ENCODE data around the gene ZSCAN30. TPM values are rescaled to one million over a fixed set of nuclear protein-coding genes. Genes with fewer than 3 reads are reported as not detected.

Gene ZSCAN30
- total and polyA plus RNA-seq, 9 of the 15 experiments (the other 6 are each of a cell fraction or from before 2014, with no cell fraction given) = 4.6 to 13.6 (median 10.8) TPM

- TF ChIP-seq AFF1 (IDR thresholded peaks at IDR 0.05; ENCODE audit: low read depth in 1 of 2, partially characterized antibody in 2 of 2) = no peak
- TF ChIP-seq ZNF133 (CRISPR knock-in tag; IDR thresholded peaks at IDR 0.05) = no peak
- peak in 1 of 3 experiments; percentile 65 for TF ChIP-seq YY1 (IDR thresholded peaks at IDR 0.05; ENCODE audit: borderline replicate concordance in 1 of 3, control insufficient read depth in 1 of 3, extremely low read depth in 1 of 3, insufficient read depth in 3 of 3, insufficient read length in 1 of 3, insufficient replicate concordance in 2 of 3, low read depth in 1 of 3, low read length in 2 of 3)
- TF ChIP-seq, protein P1, sequence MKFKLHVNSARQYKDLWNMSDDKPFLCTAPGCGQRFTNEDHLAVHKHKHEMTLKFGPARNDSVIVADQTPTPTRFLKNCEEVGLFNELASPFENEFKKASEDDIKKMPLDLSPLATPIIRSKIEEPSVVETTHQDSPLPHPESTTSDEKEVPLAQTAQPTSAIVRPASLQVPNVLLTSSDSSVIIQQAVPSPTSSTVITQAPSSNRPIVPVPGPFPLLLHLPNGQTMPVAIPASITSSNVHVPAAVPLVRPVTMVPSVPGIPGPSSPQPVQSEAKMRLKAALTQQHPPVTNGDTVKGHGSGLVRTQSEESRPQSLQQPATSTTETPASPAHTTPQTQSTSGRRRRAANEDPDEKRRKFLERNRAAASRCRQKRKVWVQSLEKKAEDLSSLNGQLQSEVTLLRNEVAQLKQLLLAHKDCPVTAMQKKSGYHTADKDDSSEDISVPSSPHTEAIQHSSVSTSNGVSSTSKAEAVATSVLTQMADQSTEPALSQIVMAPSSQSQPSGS (CRISPR knock-in tag; IDR thresholded peaks at IDR 0.05) = no peak
- TF ChIP-seq ZNF584 (CRISPR knock-in tag; IDR thresholded peaks at IDR 0.05; ENCODE audit: low read depth) = no peak
- TF ChIP-seq, protein P2, sequence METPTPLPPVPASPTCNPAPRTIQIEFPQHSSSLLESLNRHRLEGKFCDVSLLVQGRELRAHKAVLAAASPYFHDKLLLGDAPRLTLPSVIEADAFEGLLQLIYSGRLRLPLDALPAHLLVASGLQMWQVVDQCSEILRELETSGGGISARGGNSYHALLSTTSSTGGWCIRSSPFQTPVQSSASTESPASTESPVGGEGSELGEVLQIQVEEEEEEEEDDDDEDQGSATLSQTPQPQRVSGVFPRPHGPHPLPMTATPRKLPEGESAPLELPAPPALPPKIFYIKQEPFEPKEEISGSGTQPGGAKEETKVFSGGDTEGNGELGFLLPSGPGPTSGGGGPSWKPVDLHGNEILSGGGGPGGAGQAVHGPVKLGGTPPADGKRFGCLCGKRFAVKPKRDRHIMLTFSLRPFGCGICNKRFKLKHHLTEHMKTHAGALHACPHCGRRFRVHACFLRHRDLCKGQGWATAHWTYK (CRISPR knock-in tag; IDR thresholded peaks at IDR 0.05) = no peak
- TF ChIP-seq ETV5 (CRISPR knock-in tag; IDR thresholded peaks at IDR 0.05; ENCODE audit: low read depth) = no peak
- TF ChIP-seq ZFP36 (IDR thresholded peaks at IDR 0.05; ENCODE audit: low read depth, low read length, partially characterized antibody) = no peak
- TF ChIP-seq, protein P3, sequence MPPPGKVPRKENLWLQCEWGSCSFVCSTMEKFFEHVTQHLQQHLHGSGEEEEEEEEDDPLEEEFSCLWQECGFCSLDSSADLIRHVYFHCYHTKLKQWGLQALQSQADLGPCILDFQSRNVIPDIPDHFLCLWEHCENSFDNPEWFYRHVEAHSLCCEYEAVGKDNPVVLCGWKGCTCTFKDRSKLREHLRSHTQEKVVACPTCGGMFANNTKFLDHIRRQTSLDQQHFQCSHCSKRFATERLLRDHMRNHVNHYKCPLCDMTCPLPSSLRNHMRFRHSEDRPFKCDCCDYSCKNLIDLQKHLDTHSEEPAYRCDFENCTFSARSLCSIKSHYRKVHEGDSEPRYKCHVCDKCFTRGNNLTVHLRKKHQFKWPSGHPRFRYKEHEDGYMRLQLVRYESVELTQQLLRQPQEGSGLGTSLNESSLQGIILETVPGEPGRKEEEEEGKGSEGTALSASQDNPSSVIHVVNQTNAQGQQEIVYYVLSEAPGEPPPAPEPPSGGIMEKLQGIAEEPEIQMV (tag; conservative IDR thresholded peaks at IDR 0.05; ENCODE audit: low read depth) = no peak
- no peak for TF ChIP-seq PURB (CRISPR knock-in tag; IDR thresholded peaks at IDR 0.05; ENCODE audit: low read depth)
- no peak for TF ChIP-seq DIDO1 (tag; IDR thresholded peaks at IDR 0.05; ENCODE audit: low read depth)
- no peak for TF ChIP-seq SAP30 (IDR thresholded peaks at IDR 0.05; ENCODE audit: borderline replicate concordance, insufficient read depth, low read depth, low read length, poor library complexity, severe bottlenecking)
- TF ChIP-seq NFIC (IDR thresholded peaks at IDR 0.05) = no peak
- no peak for TF ChIP-seq ZFP1 (CRISPR knock-in tag; IDR thresholded peaks at IDR 0.05)
- TF ChIP-seq IRF9 (tag; IDR thresholded peaks at IDR 0.05) = no peak
- 0 out of 2 replicates have a peak, but pooled peaks have one; percentile 21 for TF ChIP-seq ZNF134 (CRISPR knock-in tag; conservative IDR thresholded peaks at IDR 0.05)
Observed at GRCh38 chr18:35289293-35289692, 736 bp downstream of the ZSCAN30 start (continued).

Measured in K562 (cell line).